IPS DF 19.7 (cell line): ENCODE results near the gene RBM39.
"Not testable (repeated sequence)": the region's sequence is repeated elsewhere in the genome, so short reads cannot be mapped to it uniquely, and the experiment has no call there.

Source experiments
- DNase-seq: peaks from one replicate; pipeline ENCODE4 v3.0.0-alpha.2; 2013; ENCODE audit warnings: low read depth, low spot score

RBM39 gene

GRCh38 chr20:35726842-35727711 is 15.0 kb downstream of the RBM39 start:
- no peak for DNase-seq

GRCh38 chr20:35724321-35725230 is 17.5 kb downstream of the RBM39 start:
- DNase-seq = no peak

- DNase-seq = not testable (repeated sequence)
Measured at GRCh38 chr20:35723652-35724320, 18.3 kb downstream of the RBM39 start.

GRCh38 chr20:35723275-35723639 is 18.8 kb downstream of the RBM39 start:
- not testable (repeated sequence) for DNase-seq

GRCh38 chr20:35721621-35722020 is 20.4 kb downstream of the RBM39 start:
- no peak for DNase-seq

- no peak for DNase-seq
Measured at GRCh38 chr20:35721219-35721618, 20.8 kb downstream of the RBM39 start.

- DNase-seq = no peak
Measured at GRCh38 chr20:35720165-35721123, 21.6 kb downstream of the RBM39 start.

GRCh38 chr20:35719717-35720116 is 22.3 kb downstream of the RBM39 start:
- DNase-seq = no peak

GRCh38 chr20:35718972-35719635 is 23.0 kb downstream of the RBM39 start:
- DNase-seq = no peak

- not testable (repeated sequence) for DNase-seq
Measured at GRCh38 chr20:35718321-35718720, 23.7 kb downstream of the RBM39 start.

GRCh38 chr20:35716330-35716729 is 25.7 kb downstream of the RBM39 start:
- no peak for DNase-seq

- no peak for DNase-seq
Measured at GRCh38 chr20:35715652-35716051, 26.4 kb downstream of the RBM39 start.

GRCh38 chr20:35714127-35714526 is 27.9 kb downstream of the RBM39 start:
- DNase-seq = no peak

GRCh38 chr20:35713120-35713519 is 28.9 kb downstream of the RBM39 start:
- not testable (repeated sequence) for DNase-seq

GRCh38 chr20:35711588-35712209 is 30.4 kb downstream of the RBM39 start:
- DNase-seq = no peak

- DNase-seq = no peak
Measured at GRCh38 chr20:35710884-35711587, 31.0 kb downstream of the RBM39 start.

- no peak for DNase-seq
Measured at GRCh38 chr20:35710039-35710438, 32.0 kb downstream of the RBM39 start.

GRCh38 chr20:35709259-35709658 is 32.8 kb downstream of the RBM39 start:
- DNase-seq = no peak

- no peak for DNase-seq
Measured at GRCh38 chr20:35708502-35708901, 33.6 kb downstream of the RBM39 start.
